CD4-positive, alpha-beta T cell treated with Interleukin-4 for 4 hours (primary cell): ENCODE results near the gene RCOR1.

Source experiments
- DNase-seq: peaks from one replicate; pipeline ENCODE4 v3.0.0-alpha.2; 2020

The RCOR1 gene

GRCh38 chr14:102779574-102780315 is 187.3 kb downstream of the RCOR1 start:
- DNase-seq, result no peak
